GM18867 (cell line): Measurements from ENCODE around the gene C1QTNF1.

ENCODE experiments used
- ATAC-seq: cut with Tn5 transposase; IDR thresholded peaks from one replicate; pipeline ENCODE4 v1.9.1; 2021; ENCODE audit warnings: mild to moderate bottlenecking, moderate library complexity; ENCODE audit not compliant: unreplicated experiment

Gene C1QTNF1

DNA sequence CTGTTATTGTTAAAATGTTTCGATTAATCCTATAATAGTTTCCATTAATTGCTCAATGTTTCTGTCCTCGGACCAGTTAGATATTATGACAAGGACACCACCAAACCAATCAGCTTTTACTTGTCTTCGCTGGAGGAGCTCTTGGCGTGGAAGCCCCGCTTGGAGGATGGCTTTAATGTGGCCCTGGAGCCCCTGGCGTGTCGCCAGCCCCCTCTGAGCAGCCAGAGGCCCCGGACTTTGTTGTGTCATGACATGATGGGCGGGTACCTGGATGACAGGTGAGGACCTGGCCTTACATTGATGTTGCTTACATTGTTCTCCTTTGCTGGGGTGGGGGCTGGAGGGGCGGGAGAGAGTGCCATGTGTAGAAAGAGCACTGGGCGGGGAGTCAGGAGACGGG is 53.6 kb downstream of the C1QTNF1 start:
- no peak for ATAC-seq

DNA sequence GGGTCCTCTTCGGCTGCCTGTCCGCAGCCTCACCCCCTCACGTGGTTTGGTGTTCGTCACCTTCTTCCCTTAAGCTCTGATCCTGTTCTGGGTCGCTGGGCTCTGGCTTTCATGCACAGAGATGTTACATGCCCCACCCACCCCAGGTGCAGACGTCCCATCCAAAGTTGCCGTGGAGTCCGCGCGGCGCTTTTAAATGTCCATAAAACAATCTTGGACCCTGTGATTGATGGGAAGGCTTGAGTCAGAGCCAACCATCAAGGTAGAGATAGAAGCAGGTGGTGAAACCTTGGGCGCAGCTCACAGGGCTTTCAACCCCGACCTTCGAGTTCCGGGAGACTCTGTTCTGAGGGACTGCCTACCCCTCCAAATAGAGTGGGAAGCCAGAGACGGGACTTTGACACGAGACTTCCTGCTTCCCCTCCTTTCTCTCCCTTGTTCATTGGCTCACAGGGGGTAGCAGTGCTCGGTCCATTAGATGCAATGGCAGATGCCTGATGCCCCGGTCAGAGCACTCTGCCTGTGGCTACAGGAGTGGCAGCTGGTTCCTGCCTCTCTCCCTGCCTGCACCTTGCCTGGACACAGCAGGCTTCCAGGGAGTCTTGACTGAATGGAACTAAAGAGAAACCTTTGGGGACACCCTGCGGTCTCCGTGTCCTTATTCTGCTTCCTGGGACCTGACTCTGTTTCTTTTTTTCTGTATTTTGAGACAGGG is 54.7 kb downstream of the C1QTNF1 start:
- no peak for ATAC-seq

DNA sequence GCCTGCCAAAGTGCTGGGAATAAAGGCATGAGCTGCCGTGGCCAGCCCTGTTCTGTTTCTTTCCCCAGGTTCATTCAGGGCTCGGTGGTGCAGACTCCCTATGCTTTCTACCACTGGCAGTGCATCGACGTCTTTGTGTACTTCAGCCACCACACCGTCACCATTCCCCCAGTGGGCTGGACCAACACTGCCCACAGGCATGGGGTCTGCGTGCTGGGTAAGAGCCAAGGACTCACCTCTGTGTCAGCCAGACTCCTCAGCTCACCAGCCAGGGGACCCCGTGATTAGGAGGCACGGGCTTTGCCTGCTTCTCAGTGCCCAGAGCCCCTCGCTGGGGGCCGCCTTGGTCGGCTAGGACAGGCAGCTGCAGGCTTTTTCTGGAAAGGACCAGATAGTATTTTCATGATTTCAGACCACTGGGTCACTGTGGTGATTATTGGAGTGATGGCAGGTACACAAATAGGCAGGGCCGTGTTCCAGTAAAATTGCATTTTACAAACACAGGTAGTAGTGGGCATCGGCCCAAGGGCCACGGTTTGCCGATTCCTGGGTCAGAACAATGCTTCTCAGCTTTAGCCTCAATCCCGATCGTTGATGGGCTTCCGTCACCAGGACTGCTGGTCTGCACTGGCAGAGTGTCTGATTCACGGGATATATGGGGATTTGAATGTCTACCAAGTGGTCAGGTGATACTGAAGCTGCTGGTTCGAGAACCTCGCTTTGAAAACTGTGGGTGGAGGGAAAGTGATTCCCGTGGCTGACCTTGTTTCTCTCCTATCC is 55.6 kb downstream of the C1QTNF1 start:
- no peak for ATAC-seq

DNA sequence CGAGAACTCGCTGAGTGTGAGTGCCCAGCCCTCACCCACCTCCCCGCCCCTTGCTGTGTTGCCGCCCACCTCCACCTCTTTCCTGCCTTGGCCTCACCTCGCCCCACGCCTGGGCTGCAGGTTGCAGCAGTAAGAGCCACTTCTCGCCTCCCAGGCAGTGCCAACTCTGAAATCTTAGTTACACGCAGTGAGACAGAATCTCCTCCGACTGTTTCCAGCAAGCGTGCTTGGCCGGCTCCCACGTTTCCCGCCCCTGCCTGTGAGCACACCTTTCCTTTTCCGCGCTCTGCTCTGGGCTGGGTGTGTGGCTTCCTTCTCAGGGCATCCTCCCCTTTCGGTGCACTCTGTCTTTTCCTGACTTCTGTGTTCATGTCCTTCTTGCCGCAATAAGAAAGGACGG is 56.4 kb downstream of the C1QTNF1 start:
- no peak for ATAC-seq

DNA sequence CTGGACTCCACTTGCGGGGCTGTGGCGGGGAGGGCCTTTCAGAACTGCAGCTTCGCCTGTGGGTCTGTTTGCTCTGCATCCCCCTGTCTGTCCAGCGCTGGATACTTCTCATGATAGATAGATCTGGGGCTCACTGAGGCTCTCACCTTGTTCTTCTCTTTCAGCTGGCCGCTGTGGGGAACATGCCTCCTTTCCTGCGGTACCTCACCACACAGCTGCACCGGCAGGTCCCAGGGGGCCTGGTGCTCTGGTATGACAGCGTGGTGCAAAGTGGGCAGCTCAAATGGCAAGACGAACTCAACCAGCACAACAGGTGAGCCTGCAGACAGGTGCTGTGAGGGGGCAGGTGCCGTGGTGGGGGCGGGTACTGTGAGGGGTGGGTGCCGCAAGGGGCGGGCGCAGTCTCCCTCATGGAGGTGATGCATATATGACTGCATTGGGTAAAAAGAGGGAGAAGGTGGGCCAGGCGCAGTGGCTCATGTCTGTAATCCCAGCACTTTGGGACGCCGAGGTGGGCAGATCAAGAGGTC is 56.9 kb downstream of the C1QTNF1 start:
- no peak for ATAC-seq

DNA sequence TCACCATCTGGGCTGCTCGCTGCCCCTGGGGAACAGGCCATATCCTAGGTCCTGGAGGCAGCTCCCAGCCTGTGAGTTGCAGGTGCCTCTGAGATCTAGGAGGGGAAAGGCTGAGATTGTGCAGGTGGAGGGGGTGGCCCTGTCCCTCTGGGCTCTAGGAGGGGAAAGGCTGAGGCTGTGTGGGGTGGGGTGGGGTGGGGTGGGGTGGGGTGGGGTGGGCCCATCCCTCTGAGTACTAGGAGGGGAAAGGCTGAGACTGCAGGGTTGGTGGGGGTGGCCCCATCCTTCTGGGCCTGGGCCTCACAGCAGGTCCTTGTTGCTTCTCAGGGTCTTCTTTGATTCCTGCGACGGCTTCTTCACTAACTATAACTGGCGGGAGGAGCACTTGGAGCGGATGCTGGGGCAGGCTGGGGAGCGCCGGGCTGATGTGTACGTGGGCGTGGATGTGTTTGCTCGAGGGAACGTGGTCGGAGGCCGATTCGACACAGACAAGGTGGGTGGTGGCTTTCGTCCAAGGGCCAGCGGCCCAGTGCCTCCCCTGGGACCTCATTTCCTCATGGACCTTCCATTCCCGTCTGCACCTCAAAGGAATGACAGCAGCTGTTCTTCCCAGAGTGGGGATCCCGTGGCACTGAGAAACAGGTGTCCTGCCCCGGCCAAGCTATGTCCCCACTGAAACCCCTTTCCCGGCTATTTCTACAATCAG is 57.8 kb downstream of the C1QTNF1 start:
- ATAC-seq, result no peak

DNA sequence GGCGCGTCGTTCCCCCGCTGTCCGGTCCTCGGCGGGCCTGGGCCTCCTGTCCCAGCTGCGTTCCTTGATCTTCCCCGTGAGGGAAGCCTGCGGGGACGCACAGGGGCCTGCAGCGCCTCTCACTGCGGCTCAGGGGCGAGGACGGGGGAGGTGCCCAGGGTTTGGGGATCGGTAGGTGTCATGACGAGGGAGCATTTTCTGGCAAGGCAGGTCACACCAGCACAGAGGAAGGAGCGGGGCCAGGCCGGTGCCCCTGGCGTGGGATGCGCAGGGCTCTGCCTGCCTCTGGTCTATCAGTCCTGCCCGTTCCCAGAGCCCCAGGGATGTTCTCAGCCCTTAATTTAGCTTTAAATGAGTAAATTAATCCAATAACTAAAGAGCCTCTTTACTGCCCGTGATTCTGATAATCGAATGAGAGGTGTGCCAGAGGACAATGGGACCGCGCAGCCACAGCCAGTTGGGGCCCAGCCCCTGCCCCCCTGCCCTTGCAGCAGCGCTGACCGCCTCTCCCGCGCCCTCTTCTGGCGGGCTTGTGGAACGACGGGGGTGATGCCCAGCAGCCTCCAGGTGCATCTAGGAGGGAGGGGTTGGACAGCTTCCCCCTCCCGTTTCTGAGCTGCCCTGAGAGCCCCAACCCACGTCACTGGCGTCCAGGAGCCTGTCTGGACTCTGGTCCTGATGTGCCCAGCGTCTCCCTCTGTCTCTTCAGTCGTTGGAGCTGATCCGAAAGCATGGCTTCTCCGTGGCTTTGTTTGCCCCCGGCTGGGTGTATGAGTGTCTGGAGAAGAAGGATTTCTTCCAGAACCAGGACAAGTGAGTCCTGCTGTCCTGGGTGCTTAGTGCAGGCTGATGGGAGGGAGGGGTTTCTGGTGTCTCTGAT is 58.6 kb downstream of the C1QTNF1 start:
- no peak for ATAC-seq

DNA sequence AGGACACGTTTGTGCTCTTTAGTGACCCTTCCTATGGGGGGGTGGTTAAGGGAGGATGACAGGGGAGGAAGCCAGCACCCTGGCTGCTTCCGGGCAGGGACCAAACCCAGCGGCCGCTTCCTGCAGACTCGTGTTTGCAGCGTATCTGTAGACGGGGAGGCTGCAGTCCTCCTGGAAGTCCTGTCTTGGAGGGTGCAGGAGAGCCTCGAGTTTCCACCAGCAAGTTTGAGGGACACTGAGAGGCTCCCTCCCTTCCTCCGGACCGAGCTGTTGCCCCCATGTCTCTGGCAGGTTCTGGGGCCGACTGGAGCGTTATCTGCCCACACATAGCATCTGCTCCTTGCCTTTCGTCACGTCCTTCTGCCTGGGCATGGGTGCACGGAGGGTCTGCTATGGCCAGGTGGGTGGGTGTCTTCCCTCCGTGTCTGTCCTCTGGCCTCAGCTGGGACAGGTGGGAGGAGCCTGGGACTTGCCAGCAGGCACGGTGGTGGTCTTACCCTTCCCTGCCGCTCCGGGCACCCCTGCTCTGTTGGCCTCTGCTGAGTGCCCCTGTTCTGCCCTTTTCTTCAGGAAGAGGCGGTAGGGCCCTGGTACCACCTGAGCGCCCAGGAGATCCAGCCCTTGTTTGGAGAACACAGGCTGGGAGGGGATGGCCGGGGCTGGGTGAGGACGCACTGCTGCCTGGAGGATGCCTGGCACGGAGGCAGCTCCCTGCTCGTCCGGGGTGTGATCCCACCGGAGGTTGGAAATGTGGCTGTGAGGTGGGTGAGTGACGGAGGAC is 59.4 kb downstream of the C1QTNF1 start:
- no peak for ATAC-seq

DNA sequence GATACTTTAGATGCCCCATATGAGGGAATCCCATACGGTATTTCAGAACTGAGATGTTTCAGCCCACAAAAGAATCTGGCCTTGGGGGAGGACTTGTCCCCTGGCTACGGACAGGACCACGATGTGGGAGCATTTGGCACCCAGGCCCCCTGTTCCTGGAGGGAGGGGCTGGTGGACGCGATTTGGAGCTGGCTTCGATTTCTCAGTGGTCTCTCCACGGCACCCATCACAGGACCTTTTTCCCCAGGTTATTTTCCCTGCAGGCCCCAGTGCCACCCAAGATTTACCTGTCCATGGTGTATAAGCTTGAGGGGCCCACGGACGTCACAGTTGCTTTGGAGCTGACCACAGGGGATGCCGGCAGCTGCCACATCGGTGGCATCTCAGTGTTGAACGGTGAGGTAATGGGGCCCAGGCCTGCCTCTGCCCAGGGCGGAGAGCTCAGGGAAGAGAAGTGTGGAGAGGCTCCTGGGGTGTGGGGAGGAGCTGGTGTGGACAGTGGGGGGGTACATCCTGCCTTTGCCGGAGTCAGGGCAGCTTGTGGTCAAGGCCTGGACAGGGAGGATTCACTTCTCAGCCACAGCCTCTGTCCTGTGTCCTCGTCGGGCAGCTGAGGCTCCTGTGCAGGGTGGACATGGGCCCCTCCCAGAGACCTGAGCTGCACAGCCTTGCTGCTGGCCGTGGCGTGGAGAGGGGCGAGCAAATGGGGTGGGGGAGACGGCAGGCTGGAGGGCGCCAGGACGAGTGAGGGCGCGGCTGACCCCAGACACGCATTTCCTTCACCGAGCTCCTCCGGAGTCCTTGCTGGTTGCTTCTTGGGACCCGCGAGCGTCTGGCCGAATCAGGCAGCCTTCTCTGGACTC is 60.6 kb downstream of the C1QTNF1 start:
- ATAC-seq, result no peak

DNA sequence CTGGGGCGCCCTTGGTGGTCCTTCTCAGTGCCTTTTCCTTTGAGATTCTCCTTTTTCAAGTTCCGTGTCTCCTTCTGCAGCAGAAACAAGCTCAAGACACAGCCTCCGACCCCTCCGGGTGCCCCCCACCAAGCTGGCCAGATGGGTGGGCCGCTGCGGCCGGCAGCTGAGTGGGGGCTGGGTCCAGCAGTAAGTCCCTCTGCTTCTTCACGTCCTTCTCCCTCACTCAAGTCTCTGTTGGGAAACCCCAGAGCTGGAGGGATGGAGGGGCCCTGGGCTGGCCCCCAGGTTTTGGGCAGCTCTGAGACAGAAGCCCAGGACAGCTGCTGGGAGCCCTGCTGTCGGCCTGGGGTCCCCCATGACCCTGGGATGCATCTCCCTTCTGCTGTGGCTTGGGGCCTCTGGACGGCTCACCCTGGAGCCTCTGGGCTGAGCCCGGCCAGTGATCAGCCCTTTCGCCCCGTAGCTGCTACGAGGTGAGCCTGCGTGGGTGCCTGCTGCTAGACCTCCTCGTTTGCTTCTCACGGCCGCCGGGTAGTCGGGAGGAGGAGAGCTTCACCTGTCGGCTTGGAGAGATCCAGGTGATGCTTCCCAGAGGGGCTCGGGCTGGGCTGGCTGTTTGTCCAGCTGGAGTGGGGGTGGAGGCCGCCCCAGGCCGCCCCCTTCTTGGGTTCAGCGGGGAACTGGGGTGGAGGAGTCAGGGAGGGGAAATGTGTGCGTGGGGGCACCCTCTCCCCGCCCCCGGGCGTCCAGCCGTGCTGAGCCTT is 61.4 kb downstream of the C1QTNF1 start:
- ATAC-seq, result no peak

DNA sequence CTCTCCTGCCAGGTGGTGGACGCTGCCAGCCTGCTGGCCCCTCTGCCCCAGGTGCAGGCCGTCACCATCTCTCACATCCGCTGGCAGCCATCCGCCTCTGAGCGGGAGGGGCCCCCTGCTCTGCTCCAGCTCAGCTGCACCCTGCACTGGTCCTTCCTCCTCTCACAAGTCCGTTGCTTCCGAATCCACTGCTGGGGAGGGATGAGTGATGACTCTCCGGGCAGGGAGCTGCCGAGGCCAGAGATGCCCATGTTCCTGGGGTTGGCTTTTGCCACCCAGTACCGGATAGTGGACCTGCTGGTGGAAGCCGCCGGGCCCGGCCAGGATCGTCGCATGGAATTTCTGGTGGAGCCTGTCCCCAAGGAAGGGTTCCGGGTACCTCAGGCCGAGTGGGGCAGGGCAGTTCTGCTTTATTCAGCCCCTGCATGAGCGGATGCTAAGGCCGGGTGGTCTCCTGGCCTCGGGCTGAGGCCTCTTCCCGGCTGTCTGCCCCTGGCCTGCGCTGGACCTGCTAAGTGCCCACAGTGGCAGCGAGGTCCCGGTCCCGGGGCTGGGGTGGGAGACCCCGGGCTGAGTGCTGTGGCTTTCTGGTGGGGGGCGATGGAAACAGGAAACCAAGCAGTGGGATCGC is 62.1 kb downstream of the C1QTNF1 start:
- no peak for ATAC-seq

DNA sequence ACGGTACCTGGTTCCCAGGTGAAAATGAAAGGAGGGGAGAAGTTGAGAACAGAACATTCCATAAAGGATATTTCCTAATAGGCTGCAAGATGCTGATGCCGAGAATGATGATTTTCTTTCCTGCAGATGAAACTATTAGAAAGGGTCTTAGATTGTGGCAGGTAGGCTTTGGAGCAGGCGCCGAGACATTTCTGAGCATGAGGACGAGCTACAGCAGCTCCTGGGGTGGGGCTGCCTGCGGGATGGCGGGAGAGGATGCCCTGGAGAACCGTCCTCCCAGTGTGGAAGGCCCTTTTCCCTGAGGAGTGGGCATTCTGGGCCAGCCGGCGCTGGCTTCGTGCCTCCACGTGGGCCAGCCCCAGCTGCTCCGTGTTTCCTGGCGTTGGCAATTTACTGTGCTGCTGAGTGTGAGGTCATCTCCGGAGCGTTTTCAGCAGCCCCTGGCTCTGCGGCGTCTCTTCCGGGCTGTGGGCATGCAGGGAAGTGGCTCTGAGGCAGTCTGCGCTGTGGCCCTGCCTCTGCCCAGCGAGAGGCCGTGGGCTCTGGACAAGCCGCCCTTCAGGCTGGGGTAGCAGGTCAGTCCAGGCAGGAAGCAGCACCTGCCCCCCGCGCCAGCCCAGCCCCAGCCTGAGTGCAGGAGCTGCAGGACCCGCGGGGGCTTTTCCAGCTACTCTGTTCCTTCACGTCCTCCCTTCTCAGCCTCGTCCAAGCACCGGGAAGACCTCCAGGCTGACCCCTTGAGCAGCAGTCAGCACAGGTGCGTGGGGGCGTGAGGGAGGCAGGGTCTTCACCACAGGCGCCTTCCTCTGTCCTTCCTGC is 62.8 kb downstream of the C1QTNF1 start:
- no peak for ATAC-seq

DNA sequence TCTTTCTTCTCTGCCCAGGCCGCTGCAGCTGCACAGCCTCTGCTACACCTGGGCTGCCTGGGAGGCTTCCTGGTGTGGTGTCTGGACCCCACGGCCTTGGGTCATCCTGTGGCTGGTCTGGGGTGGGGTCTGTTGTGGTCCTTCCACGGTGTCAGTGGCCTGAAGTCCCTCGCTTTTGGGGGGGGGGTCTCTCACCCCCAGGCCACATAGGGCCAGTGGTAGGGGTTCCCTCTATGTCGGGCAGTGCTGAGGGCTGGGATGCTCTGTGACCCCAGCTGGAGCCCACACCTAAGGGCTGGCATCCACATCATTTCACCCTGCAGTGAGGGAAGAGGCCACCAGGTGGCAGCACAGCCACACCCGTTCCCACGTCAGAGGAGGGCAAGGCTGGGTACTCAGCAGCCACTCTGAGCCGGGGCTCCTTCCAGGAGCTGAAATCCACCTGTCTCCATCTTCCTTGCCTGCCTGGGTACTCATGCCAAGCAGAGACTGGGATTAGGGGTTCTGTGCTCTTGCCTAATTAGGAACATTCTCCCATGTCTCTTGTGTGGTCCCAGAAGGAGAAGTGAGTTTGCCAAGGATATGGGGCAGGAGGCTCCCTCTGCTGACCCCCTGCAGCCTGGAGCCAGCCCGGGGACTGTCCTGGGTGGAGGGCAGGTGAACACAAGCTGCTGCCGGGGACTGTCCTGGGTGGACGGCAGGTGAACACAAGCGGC is 63.6 kb downstream of the C1QTNF1 start:
- peak; percentile 47 for ATAC-seq

DNA sequence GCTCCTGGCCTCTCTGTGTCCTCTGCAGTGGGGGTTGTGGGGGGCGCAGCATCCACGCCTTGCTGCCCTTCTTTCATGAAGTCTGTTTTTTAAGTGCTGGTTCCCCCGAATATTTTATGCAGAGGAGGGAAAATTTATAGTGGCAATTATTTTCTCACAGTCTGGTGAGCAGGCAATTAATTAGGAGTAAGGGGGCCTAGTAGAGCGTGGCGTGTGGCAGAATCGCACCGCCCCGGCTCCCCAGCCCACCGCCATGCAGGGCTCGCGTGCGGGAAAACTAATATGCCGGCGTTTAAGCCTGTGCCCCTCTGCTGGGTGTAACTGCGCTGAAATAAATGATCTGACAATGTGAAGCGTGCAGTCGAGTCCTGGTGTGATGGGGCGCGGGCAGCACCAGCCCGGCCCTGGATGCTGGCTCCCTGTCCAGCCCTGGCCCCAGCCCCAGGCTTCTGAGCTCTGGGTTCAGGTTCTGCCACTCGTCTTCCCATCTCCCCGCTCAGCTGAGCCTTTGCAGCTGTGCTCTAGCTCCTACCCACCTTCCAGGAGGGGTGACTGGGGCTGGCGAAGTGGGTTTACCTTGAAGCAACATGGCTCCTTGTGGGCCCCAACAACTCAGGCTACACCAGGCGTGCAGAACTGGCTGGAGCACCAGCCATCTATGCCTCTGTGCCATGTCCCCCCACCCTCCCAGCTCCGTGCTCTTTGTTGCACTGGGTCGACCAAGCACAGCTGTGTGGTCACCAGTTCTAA is 64.5 kb downstream of the C1QTNF1 start:
- ATAC-seq, result no peak

DNA sequence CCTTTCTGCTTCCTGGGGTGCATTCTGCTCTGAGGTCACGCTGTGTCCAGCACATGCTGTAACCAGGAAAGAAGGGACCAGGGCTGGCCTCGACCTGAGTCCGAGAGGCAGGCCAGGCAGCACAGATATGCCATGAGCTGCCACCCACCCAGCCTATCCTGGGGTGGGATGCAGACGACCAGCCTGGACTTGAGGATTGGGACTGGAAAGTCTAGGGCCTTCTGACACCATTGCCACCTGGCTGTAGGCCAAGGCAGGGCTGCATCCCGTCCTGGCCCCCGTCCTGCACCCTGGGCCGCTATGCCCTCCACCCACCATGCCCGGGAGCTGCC is 65.0 kb downstream of the C1QTNF1 start:
- no peak for ATAC-seq
